HL-60 (cell line): Measurements from ENCODE around the gene HHATL.

Source experiments
- DNase-seq, 2 experiments: peaks; one replicate each; pipeline ENCODE4 v3.0.0-alpha.2; 2010 to 2020; ENCODE audit warnings: low read depth in 1 of 2, low spot score in 1 of 2
- H3K27ac ChIP-seq: fragments of 250-450 bp; sonication (Bioruptor Pico); replicated peaks from 2 replicates; pipeline ENCODE4 v1.5.1; 2020; ENCODE audit warnings: mild to moderate bottlenecking, moderate library complexity
- H3K27me3 ChIP-seq: fragments of 250-450 bp; sonication (Bioruptor Pico); 2 replicates; pipeline ENCODE4 v1.5.1; 2021; ENCODE audit warnings: mild to moderate bottlenecking, moderate library complexity; ENCODE audit not compliant: insufficient read depth, poor library complexity, severe bottlenecking
- H3K4me3 ChIP-seq: replicated peaks from 2 replicates; pipeline ENCODE4 v1.5.1; 2011; ENCODE audit warnings: mild to moderate bottlenecking, control low read depth, low read length; ENCODE audit not compliant: insufficient read depth
- CTCF ChIP-seq: IDR thresholded peaks from one replicate; pipeline ENCODE4 v1.5.1; 2011; ENCODE audit warnings: low read length, control low read depth, inconsistent platforms; ENCODE audit not compliant: insufficient read depth
- GABPA ChIP-seq: IDR thresholded peaks from 2 replicates; pipeline ENCODE4 v1.6.1; 2012; ENCODE audit warnings: low read depth
- POLR2AphosphoS5 ChIP-seq: IDR thresholded peaks from 2 replicates; pipeline ENCODE4 v1.6.1; 2012; ENCODE audit warnings: low read depth
- REST ChIP-seq: IDR thresholded peaks from 2 replicates; pipeline ENCODE4 v1.6.1; 2012; ENCODE audit warnings: low read depth; ENCODE audit not compliant: insufficient replicate concordance
- SPI1 ChIP-seq: IDR thresholded peaks from 2 replicates; pipeline ENCODE4 v1.6.1; 2012; ENCODE audit warnings: low read depth, mild to moderate bottlenecking, borderline replicate concordance

The HHATL gene

GRCh38 chr3:42705058-42705767, 2.6 kb upstream of the HHATL start:
- DNase-seq = no peak
- no peak overlapping the region for H3K4me3 ChIP-seq
- H3K27me3 ChIP-seq = no peaks in the 10 kb centered on the region
- no peak overlapping the region for H3K27ac ChIP-seq
- TF ChIP-seq GABPA = no peak
- TF ChIP-seq REST = no peak
- TF ChIP-seq POLR2AphosphoS5 = no peak
- no peak for TF ChIP-seq CTCF
- TF ChIP-seq SPI1 = no peak

- TF ChIP-seq CTCF (no peak), SPI1 (no peak), POLR2AphosphoS5 (no peak), GABPA (no peak), REST (no peak)
- Histone ChIP-seq H3K27ac (no peak overlapping the region), H3K4me3 (no peak overlapping the region), H3K27me3 (no peaks in the 10 kb centered on the region)
- DNase-seq = no peak
These were observed 1.7 kb upstream of the HHATL start for GRCh38 chr3:42704136-42704841.

- no peaks in the 10 kb centered on the region for H3K27me3 ChIP-seq
- no peak for TF ChIP-seq SPI1
- TF ChIP-seq CTCF = no peak
- TF ChIP-seq REST = no peak
- TF ChIP-seq GABPA = no peak
- TF ChIP-seq POLR2AphosphoS5 = no peak
- no peak overlapping the region for H3K27ac ChIP-seq
- DNase-seq = no peak
- H3K4me3 ChIP-seq = no peak overlapping the region
These were observed 1.1 kb upstream of the HHATL start for GRCh38 chr3:42703695-42704025.
